Adrenal gland (tissue), 5 donors: ENCODE results near the gene CNOT11.

Source experiments
- POLR2A ChIP-seq, 2 donors: fragments of 450-650 bp; IDR thresholded peaks; one replicate each; pipeline ENCODE4 v1.6.1; 2017; ENCODE audit warnings: antibody characterized with exemption in 2 of 2, mild to moderate bottlenecking in 2 of 2, moderate library complexity in 1 of 2
- TF ChIP-seq, protein P1 (sequence below), 6 experiments: fragments of 450-650 bp in 4 of 6; fragments of 200-600 bp in 2 of 6; sonication (generic) in 1 of 6; IDR thresholded peaks; 1 replicate in 5 of 6; 2 replicates in 1 of 6; pipeline versions ENCODE4 v1.5.1 to v1.8.0; 2016 to 2021; ENCODE audit warnings: antibody characterized with exemption in 6 of 6, mild to moderate bottlenecking in 2 of 6, moderate library complexity in 1 of 6
- donor health status: DM: no; HTN: no; CAD: no.

DNA sequence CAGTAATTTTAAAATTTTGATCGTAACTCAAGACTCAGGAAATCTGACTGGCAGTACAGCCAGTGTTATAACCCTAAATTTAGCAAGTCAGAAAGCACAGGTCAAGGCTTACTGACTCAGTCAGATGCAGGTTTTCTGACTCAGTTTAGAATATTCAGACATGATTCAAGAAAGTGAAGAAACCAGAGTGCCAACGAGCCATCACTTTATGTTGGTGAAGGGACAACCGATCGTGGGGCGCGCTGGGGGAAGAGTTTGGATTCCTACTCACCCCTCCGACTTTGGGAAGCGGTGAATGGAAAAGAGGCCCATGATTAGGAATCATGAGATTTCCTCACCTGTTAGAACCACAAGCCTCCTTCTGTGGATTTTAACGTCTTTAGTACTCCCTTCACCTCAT lies 54.8 kb downstream of the CNOT11 start:
- TF ChIP-seq, protein P1, sequence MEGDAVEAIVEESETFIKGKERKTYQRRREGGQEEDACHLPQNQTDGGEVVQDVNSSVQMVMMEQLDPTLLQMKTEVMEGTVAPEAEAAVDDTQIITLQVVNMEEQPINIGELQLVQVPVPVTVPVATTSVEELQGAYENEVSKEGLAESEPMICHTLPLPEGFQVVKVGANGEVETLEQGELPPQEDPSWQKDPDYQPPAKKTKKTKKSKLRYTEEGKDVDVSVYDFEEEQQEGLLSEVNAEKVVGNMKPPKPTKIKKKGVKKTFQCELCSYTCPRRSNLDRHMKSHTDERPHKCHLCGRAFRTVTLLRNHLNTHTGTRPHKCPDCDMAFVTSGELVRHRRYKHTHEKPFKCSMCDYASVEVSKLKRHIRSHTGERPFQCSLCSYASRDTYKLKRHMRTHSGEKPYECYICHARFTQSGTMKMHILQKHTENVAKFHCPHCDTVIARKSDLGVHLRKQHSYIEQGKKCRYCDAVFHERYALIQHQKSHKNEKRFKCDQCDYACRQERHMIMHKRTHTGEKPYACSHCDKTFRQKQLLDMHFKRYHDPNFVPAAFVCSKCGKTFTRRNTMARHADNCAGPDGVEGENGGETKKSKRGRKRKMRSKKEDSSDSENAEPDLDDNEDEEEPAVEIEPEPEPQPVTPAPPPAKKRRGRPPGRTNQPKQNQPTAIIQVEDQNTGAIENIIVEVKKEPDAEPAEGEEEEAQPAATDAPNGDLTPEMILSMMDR (IDR thresholded peaks at IDR 0.05): no peak
- no peak for TF ChIP-seq POLR2A (IDR thresholded peaks at IDR 0.05)
